AG09319 (cell line): ENCODE results near the gene FN3K.
A peak's percentile ranks its signal among the peaks of the same experiment; 100 is the strongest.
"Not testable (repeated sequence)": the region's sequence is repeated elsewhere in the genome, so short reads cannot be mapped to it uniquely, and the experiment has no call there.

ENCODE experiments used
- DNase-seq: peaks from one replicate; pipeline ENCODE4 v3.0.0-alpha.2; 2010; ENCODE audit warnings: low read depth; ENCODE audit errors: extremely low read depth
- CTCF ChIP-seq: IDR thresholded peaks from 2 replicates; pipeline ENCODE4 v1.5.1; 2011; ENCODE audit warnings: low read depth, mild to moderate bottlenecking, inconsistent platforms, low read length, moderate library complexity

The FN3K gene

GRCh38 chr17:82769041-82769440, 33.6 kb downstream of the FN3K start:
- no peak for DNase-seq
- TF ChIP-seq CTCF: no peak

- no peak for TF ChIP-seq CTCF
Measured at GRCh38 chr17:82772026-82772425, 36.6 kb downstream of the FN3K start.

GRCh38 chr17:82774456-82774855, 39.0 kb downstream of the FN3K start:
- not testable (repeated sequence) for DNase-seq

More at GRCh38 chr17:82772026-82772425, 36.6 kb downstream of the FN3K start:
- DNase-seq: peak; percentile 36

- DNase-seq: no peak
Measured at GRCh38 chr17:82775001-82775823, 39.8 kb downstream of the FN3K start.

GRCh38 chr17:82776454-82776853, 41.0 kb downstream of the FN3K start:
- no peak for DNase-seq
- TF ChIP-seq CTCF: no peak

More at GRCh38 chr17:82775001-82775823, 39.8 kb downstream of the FN3K start:
- peak; percentile 92 for TF ChIP-seq CTCF

- DNase-seq: not testable (repeated sequence)
Measured at GRCh38 chr17:82777778-82778375, 42.5 kb downstream of the FN3K start.

GRCh38 chr17:82779541-82779940, 44.1 kb downstream of the FN3K start:
- no peak for TF ChIP-seq CTCF
- no peak for DNase-seq

- TF ChIP-seq CTCF: no peak
Measured at GRCh38 chr17:82780195-82780594, 44.8 kb downstream of the FN3K start.

More at GRCh38 chr17:82780195-82780594, 44.8 kb downstream of the FN3K start:
- no peak for DNase-seq
